Fibroblast of the aortic adventitia (primary cell): ENCODE measurements around the gene XYLT1. TPM values are rescaled to one million over a fixed set of nuclear protein-coding genes. Genes with fewer than 3 reads are reported as not detected.
A peak's percentile ranks its signal among the peaks of the same experiment; 100 is the strongest.
"Not testable (repeated sequence)": the region's sequence is repeated elsewhere in the genome, so short reads cannot be mapped to it uniquely, and the experiment has no call there.

Source experiments
- DNase-seq: peaks from one replicate; pipeline ENCODE4 v3.0.0-alpha.2; 2010; ENCODE audit warnings: low read depth
- H3K4me3 ChIP-seq: 2 replicates; pipeline ENCODE4 v1.5.1; 2011; ENCODE audit warnings: low read depth, mild to moderate bottlenecking, control low read depth, low read length, moderate library complexity
- CTCF ChIP-seq: IDR thresholded peaks from 2 replicates; pipeline ENCODE4 v1.5.1; 2011; ENCODE audit warnings: mild to moderate bottlenecking, low read length, control low read depth, inconsistent platforms; ENCODE audit not compliant: insufficient read depth
- total RNA-seq: library from RNA; depleted of rRNA; stranded (reverse); fragments of >200 nt; gene quantifications from 2 replicates; pipeline ENCODE4 v1.2.3, GENCODE V29; 2012; ENCODE audit warnings: low replicate concordance

XYLT1 gene
- total RNA-seq, 1 donor: 32.7 TPM

- no peak for DNase-seq
These were observed 58.0 kb downstream of the XYLT1 start for GRCh38 chr16:17412791-17413190.

GRCh38 chr16:17412221-17412620 lies 58.5 kb downstream of the XYLT1 start:
- no peak overlapping the region for H3K4me3 ChIP-seq
- TF ChIP-seq CTCF: no peak
- DNase-seq: peak; percentile 74

More at GRCh38 chr16:17412791-17413190, 58.0 kb downstream of the XYLT1 start:
- no peak overlapping the region for H3K4me3 ChIP-seq
- TF ChIP-seq CTCF: no peak

- H3K4me3 ChIP-seq: no peak overlapping the region
- DNase-seq: no peak
- no peak for TF ChIP-seq CTCF
These were observed 59.5 kb downstream of the XYLT1 start for GRCh38 chr16:17411263-17411662.

- not testable (repeated sequence) for DNase-seq, H3K4me3 ChIP-seq
These were observed 60.4 kb downstream of the XYLT1 start for GRCh38 chr16:17410316-17410715.

GRCh38 chr16:17409894-17410293 lies 60.9 kb downstream of the XYLT1 start:
- no peak overlapping the region for H3K4me3 ChIP-seq
- no peak for TF ChIP-seq CTCF
- DNase-seq: no peak

GRCh38 chr16:17408955-17409441 lies 61.8 kb downstream of the XYLT1 start:
- TF ChIP-seq CTCF: no peak
- no peak overlapping the region for H3K4me3 ChIP-seq
- no peak for DNase-seq

GRCh38 chr16:17408296-17408695 lies 62.5 kb downstream of the XYLT1 start:
- no peak overlapping the region for H3K4me3 ChIP-seq
- DNase-seq: no peak
- TF ChIP-seq CTCF: no peak
